ENCODE data around the gene TMEM169.
"Not testable (repeated sequence)": the region's sequence is repeated elsewhere in the genome, so short reads cannot be mapped to it uniquely, and the experiment has no call there.

Gene TMEM169

GRCh38 chr2:216118474-216118873, 36.8 kb downstream of the TMEM169 start:
- H3K4me1 ChIP-seq (ENCODE audit: insufficient read depth, low read length), result 0 out of 2 replicates have a peak, but pooled peaks cover 4% of the 10 kb centered on the region
- peaks cover 59% of the 10 kb centered on the region for H3K36me3 ChIP-seq (ENCODE audit: insufficient read depth, low read length)
- H3K9me3 ChIP-seq (ENCODE audit: control insufficient read depth, insufficient read depth, low read length), result no peaks in the 10 kb centered on the region
- no peak overlapping the region for H3K9ac ChIP-seq (ENCODE audit: low read depth, low read length)

GRCh38 chr2:216119146-216119545, 37.4 kb downstream of the TMEM169 start:
- Histone ChIP-seq H3K9ac (ENCODE audit: low read depth, low read length) (no peak overlapping the region), H3K4me1 (ENCODE audit: insufficient read depth, low read length) (0 out of 2 replicates have a peak, but pooled peaks cover 3% of the 10 kb centered on the region), H3K36me3 (ENCODE audit: insufficient read depth, low read length) (peaks cover 52% of the 10 kb centered on the region), H3K9me3 (ENCODE audit: control insufficient read depth, insufficient read depth, low read length) (no peaks in the 10 kb centered on the region)

GRCh38 chr2:216119986-216120385, 38.3 kb downstream of the TMEM169 start:
- Histone ChIP-seq H3K36me3 (ENCODE audit: insufficient read depth, low read length) (peaks cover 53% of the 10 kb centered on the region), H3K9me3 (ENCODE audit: control insufficient read depth, insufficient read depth, low read length) (no peaks in the 10 kb centered on the region), H3K9ac (ENCODE audit: low read depth, low read length) (no peak overlapping the region), H3K4me1 (ENCODE audit: insufficient read depth, low read length) (no peaks in the 10 kb centered on the region)

- Histone ChIP-seq H3K4me1 (ENCODE audit: insufficient read depth, low read length) (no peaks in the 10 kb centered on the region), H3K9me3 (ENCODE audit: control insufficient read depth, insufficient read depth, low read length) (no peaks in the 10 kb centered on the region), H3K36me3 (ENCODE audit: insufficient read depth, low read length) (peaks cover 62% of the 10 kb centered on the region), H3K9ac (ENCODE audit: low read depth, low read length) (no peak overlapping the region)
Measured at GRCh38 chr2:216121255-216121654, 39.5 kb downstream of the TMEM169 start.

- no peaks in the 10 kb centered on the region for H3K4me1 ChIP-seq (ENCODE audit: insufficient read depth, low read length)
- no peak overlapping the region for H3K9ac ChIP-seq (ENCODE audit: low read depth, low read length)
- H3K9me3 ChIP-seq (ENCODE audit: control insufficient read depth, insufficient read depth, low read length), result no peaks in the 10 kb centered on the region
- peaks cover 45% of the 10 kb centered on the region for H3K36me3 ChIP-seq (ENCODE audit: insufficient read depth, low read length)
Measured at GRCh38 chr2:216126943-216127342, 45.2 kb downstream of the TMEM169 start.

- Histone ChIP-seq H3K9ac (ENCODE audit: low read depth, low read length) (no peak overlapping the region), H3K36me3 (ENCODE audit: insufficient read depth, low read length) (peaks cover 63% of the 10 kb centered on the region), H3K9me3 (ENCODE audit: control insufficient read depth, insufficient read depth, low read length) (no peaks in the 10 kb centered on the region), H3K4me1 (ENCODE audit: insufficient read depth, low read length) (no peaks in the 10 kb centered on the region)
Measured at GRCh38 chr2:216130346-216130971, 48.7 kb downstream of the TMEM169 start.

GRCh38 chr2:216131175-216131926, 49.6 kb downstream of the TMEM169 start:
- no peaks in the 10 kb centered on the region for H3K9me3 ChIP-seq (ENCODE audit: control insufficient read depth, insufficient read depth, low read length)
- H3K36me3 ChIP-seq (ENCODE audit: insufficient read depth, low read length), result peaks cover 56% of the 10 kb centered on the region
- no peaks in the 10 kb centered on the region for H3K4me1 ChIP-seq (ENCODE audit: insufficient read depth, low read length)
- H3K9ac ChIP-seq (ENCODE audit: low read depth, low read length), result no peak overlapping the region

GRCh38 chr2:216132585-216132984, 50.9 kb downstream of the TMEM169 start:
- no peak overlapping the region for H3K9ac ChIP-seq (ENCODE audit: low read depth, low read length)
- H3K36me3 ChIP-seq (ENCODE audit: insufficient read depth, low read length), result peaks cover 59% of the 10 kb centered on the region
- H3K4me1 ChIP-seq (ENCODE audit: insufficient read depth, low read length), result no peaks in the 10 kb centered on the region
- no peaks in the 10 kb centered on the region for H3K9me3 ChIP-seq (ENCODE audit: control insufficient read depth, insufficient read depth, low read length)

- Histone ChIP-seq H3K9ac (ENCODE audit: low read depth, low read length) (no peak overlapping the region), H3K36me3 (ENCODE audit: insufficient read depth, low read length) (peaks cover 66% of the 10 kb centered on the region), H3K4me1 (ENCODE audit: insufficient read depth, low read length) (no peaks in the 10 kb centered on the region), H3K9me3 (ENCODE audit: control insufficient read depth, insufficient read depth, low read length) (no peaks in the 10 kb centered on the region)
Measured at GRCh38 chr2:216133397-216133796, 51.7 kb downstream of the TMEM169 start.

- Histone ChIP-seq H3K36me3 (ENCODE audit: insufficient read depth, low read length) (peaks cover 69% of the 10 kb centered on the region), H3K4me1 (ENCODE audit: insufficient read depth, low read length) (no peaks in the 10 kb centered on the region), H3K9ac (ENCODE audit: low read depth, low read length) (no peak overlapping the region), H3K9me3 (ENCODE audit: control insufficient read depth, insufficient read depth, low read length) (no peaks in the 10 kb centered on the region)
Measured at GRCh38 chr2:216134958-216135541, 53.3 kb downstream of the TMEM169 start.

- Histone ChIP-seq H3K36me3 (ENCODE audit: insufficient read depth, low read length) (peaks cover 62% of the 10 kb centered on the region), H3K9ac (ENCODE audit: low read depth, low read length) (no peak overlapping the region), H3K4me1 (ENCODE audit: insufficient read depth, low read length) (no peaks in the 10 kb centered on the region), H3K9me3 (ENCODE audit: control insufficient read depth, insufficient read depth, low read length) (no peaks in the 10 kb centered on the region)
Measured at GRCh38 chr2:216139884-216140283, 58.2 kb downstream of the TMEM169 start.

- H3K9ac ChIP-seq (ENCODE audit: low read depth, low read length); H3K4me1 ChIP-seq (ENCODE audit: insufficient read depth, low read length); H3K9me3 ChIP-seq (ENCODE audit: control insufficient read depth, insufficient read depth, low read length): not testable (repeated sequence)
- peaks cover 67% of the 10 kb centered on the region for H3K36me3 ChIP-seq (ENCODE audit: insufficient read depth, low read length)
Measured at GRCh38 chr2:216141516-216141915, 59.8 kb downstream of the TMEM169 start.

- Histone ChIP-seq H3K36me3 (ENCODE audit: insufficient read depth, low read length) (peaks cover 67% of the 10 kb centered on the region), H3K9ac (ENCODE audit: low read depth, low read length) (no peak overlapping the region), H3K4me1 (ENCODE audit: insufficient read depth, low read length) (peaks cover 5% of the 10 kb centered on the region; the same call in 1 of the 2 replicates), H3K9me3 (ENCODE audit: control insufficient read depth, insufficient read depth, low read length) (no peaks in the 10 kb centered on the region)
Measured at GRCh38 chr2:216142540-216142939, 60.8 kb downstream of the TMEM169 start.

- peaks cover 5% of the 10 kb centered on the region; the same call in 1 of the 2 replicates for H3K4me1 ChIP-seq (ENCODE audit: insufficient read depth, low read length)
- no peak overlapping the region for H3K9ac ChIP-seq (ENCODE audit: low read depth, low read length)
- H3K36me3 ChIP-seq (ENCODE audit: insufficient read depth, low read length), result peaks cover 68% of the 10 kb centered on the region
- no peaks in the 10 kb centered on the region for H3K9me3 ChIP-seq (ENCODE audit: control insufficient read depth, insufficient read depth, low read length)
Measured at GRCh38 chr2:216144372-216144771, 62.7 kb downstream of the TMEM169 start.

GRCh38 chr2:216144857-216145256, 63.1 kb downstream of the TMEM169 start:
- Histone ChIP-seq H3K9me3 (ENCODE audit: control insufficient read depth, insufficient read depth, low read length) (no peaks in the 10 kb centered on the region), H3K36me3 (ENCODE audit: insufficient read depth, low read length) (peaks cover 69% of the 10 kb centered on the region), H3K4me1 (ENCODE audit: insufficient read depth, low read length) (peaks cover 5% of the 10 kb centered on the region; the same call in 1 of the 2 replicates), H3K9ac (ENCODE audit: low read depth, low read length) (no peak overlapping the region)
